ENCODE measurements around the gene ZNF280B.

- TF ChIP-seq EZH2 (IDR thresholded peaks at IDR 0.05; ENCODE audit: borderline replicate concordance, low read depth, low read length, poor library complexity, severe bottlenecking) (no peak), CTCF (conservative IDR thresholded peaks at IDR 0.05; ENCODE audit: low read depth, low read length) (no peak)
These were observed 19.8 kb downstream of the ZNF280B start for GRCh38 chr22:22488736-22489135.

Measured in A673 (cell line).